ENCODE data around the gene ANKRD50.

DNA sequence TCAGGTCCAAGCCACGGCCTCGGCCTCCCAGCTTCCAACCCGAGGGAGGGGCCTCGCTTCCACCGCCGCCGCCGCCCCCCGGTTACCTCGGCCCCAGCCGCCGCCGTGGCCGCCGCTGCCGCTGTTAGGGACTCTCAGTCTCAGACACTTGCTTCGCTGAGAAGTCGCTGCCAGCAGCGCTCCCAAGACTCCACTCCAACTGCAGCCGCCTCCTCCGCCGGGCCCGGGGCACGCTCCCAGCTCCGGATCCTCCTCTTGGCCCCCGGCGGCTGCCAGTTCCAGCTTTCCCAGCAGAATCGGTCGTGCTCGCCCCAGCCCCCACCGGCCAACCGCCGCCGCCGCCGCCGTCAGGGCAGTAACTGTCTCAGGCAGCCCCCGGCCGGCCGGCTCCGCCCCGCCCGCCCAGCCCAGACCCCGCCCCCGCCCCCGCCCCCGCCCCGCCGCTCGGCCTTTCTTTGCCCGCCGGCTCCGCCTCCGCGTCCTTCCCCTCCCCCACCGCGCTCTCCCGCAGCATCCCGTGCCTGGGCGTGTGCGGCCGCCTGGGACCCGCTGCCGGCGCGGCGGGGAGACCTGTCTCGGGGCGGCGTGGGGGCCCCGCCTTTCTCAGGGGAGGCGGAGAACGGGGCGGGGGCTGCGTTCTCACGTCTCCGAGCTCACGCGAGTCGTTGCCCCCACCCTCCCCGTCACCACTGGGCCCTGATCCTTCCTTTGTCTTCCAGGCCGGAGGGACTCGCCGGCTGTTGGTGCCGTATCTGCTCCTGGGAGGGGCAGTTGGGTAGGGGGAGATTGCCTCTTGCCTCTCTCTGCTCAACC lies at the start of gene ANKRD50:
- TF ChIP-seq JUNB (CRISPR knock-in tag; IDR thresholded peaks at IDR 0.05; ENCODE audit: borderline replicate concordance) (no peak), GTF2F1 (IDR thresholded peaks at IDR 0.05; ENCODE audit: low read length) (no peak), ZNF138 (CRISPR knock-in tag; IDR thresholded peaks at IDR 0.05; ENCODE audit: low read depth) (no peak)
- TF ChIP-seq, protein P1, sequence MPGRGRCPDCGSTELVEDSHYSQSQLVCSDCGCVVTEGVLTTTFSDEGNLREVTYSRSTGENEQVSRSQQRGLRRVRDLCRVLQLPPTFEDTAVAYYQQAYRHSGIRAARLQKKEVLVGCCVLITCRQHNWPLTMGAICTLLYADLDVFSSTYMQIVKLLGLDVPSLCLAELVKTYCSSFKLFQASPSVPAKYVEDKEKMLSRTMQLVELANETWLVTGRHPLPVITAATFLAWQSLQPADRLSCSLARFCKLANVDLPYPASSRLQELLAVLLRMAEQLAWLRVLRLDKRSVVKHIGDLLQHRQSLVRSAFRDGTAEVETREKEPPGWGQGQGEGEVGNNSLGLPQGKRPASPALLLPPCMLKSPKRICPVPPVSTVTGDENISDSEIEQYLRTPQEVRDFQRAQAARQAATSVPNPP (CRISPR knock-in tag; IDR thresholded peaks at IDR 0.05), result no peak
